Measurements from ENCODE around the gene ABHD6.

DNA sequence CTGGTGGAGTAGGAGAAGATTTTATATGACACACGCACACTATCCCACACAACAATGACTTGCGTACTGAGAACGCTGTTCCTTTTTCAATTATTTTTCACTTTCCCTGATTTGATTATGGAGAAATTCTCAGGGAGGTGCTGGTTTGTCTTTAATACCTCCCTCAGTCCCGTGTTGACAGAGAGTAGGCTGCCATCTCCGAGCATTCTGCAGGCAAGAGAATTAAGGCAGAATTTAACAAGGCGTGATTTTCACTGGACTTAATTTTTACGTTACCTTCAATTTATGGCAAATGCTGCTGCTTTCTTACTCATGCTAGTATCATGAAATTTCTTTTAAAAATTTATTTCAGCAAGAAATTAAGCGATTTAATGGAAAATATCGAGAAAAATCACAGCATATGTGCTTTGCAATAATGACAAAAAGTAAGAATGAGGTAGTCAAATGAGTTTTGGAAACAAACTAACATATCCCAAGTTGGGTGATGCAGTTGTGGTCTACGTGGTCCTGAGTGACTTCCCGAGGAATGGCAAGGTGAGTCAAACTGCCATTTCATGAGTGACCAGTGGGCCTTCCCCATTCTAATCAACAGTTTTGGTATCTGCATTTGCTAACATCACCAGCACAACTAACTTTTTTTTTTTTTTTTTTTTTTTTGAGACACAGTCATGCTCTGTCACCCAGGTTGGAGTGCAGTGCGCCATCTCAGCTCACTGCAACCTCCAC, 43.7 kb upstream of the ABHD6 start:
- TF ChIP-seq EZH2 (IDR thresholded peaks at IDR 0.05; ENCODE audit: borderline replicate concordance, insufficient read depth, low read length, poor library complexity, severe bottlenecking) (no peak), CTCF (IDR thresholded peaks at IDR 0.05; ENCODE audit: poor library complexity, severe bottlenecking) (no peak), EP300 (conservative IDR thresholded peaks at IDR 0.05; ENCODE audit: poor library complexity, severe bottlenecking) (no peak), POLR2AphosphoS5 (IDR thresholded peaks at IDR 0.05) (no peak)

Measured in neural cell (in vitro differentiated cells).